Ishikawa (cell line): Measurements from ENCODE around the gene ZNF292.

Experiments
- CEBPB ChIP-seq: IDR thresholded peaks from 2 replicates; pipeline ENCODE4 v1.6.1; 2012
- CREB1 ChIP-seq: IDR thresholded peaks from 2 replicates; pipeline ENCODE4 v1.6.1; 2012; ENCODE audit warnings: low read depth
- EGR1 ChIP-seq: IDR thresholded peaks from 2 replicates; pipeline ENCODE4 v1.6.1; 2012
- EP300 ChIP-seq: IDR thresholded peaks from 2 replicates; pipeline ENCODE4 v1.6.1; 2012; ENCODE audit warnings: borderline replicate concordance
- FOXM1 ChIP-seq: IDR thresholded peaks from 2 replicates; pipeline ENCODE4 v1.6.1; 2012; ENCODE audit warnings: low read depth, borderline replicate concordance
- MAX ChIP-seq: IDR thresholded peaks from 2 replicates; pipeline ENCODE4 v1.6.1; 2012
- NFIC ChIP-seq: IDR thresholded peaks from 2 replicates; pipeline ENCODE4 v1.6.1; 2012
- RAD21 ChIP-seq: IDR thresholded peaks from 2 replicates; pipeline ENCODE4 v1.6.1; 2012; ENCODE audit warnings: low read depth
- REST ChIP-seq: IDR thresholded peaks from 2 replicates; pipeline ENCODE4 v1.6.1; 2012; ENCODE audit warnings: low read depth, mild to moderate bottlenecking
- TAF1 ChIP-seq: IDR thresholded peaks from 2 replicates; pipeline ENCODE4 v1.6.1; 2012; ENCODE audit warnings: low read depth, mild to moderate bottlenecking
- TCF12 ChIP-seq: IDR thresholded peaks from 2 replicates; pipeline ENCODE4 v1.6.1; 2012; ENCODE audit warnings: low read depth
- TEAD4 ChIP-seq: IDR thresholded peaks from 2 replicates; pipeline ENCODE4 v1.6.1; 2012
- USF1 ChIP-seq: IDR thresholded peaks from 2 replicates; pipeline ENCODE4 v1.6.1; 2012
- YY1 ChIP-seq: IDR thresholded peaks from 2 replicates; pipeline ENCODE4 v1.6.1; 2012; ENCODE audit warnings: low read depth
- ZBTB7A ChIP-seq: IDR thresholded peaks from 2 replicates; pipeline ENCODE4 v1.6.1; 2012; ENCODE audit warnings: low read depth

ZNF292 gene

GRCh38 chr6:87257565-87257964 lies 102.2 kb downstream of the ZNF292 start:
- TF ChIP-seq TAF1 (no peak), EGR1 (no peak), RAD21 (no peak), TCF12 (no peak), YY1 (no peak), TEAD4 (no peak), NFIC (no peak), ZBTB7A (no peak), EP300 (no peak), MAX (no peak), CREB1 (no peak), USF1 (no peak), REST (no peak), FOXM1 (no peak)

GRCh38 chr6:87257975-87258374 lies 102.6 kb downstream of the ZNF292 start:
- TF ChIP-seq TAF1 (no peak), NFIC (no peak), YY1 (no peak), TCF12 (no peak), EGR1 (no peak), ZBTB7A (no peak), TEAD4 (no peak), FOXM1 (no peak), EP300 (no peak), CEBPB (no peak), CREB1 (no peak), MAX (no peak), REST (no peak), RAD21 (no peak), USF1 (no peak)

GRCh38 chr6:87259791-87260190 lies 104.4 kb downstream of the ZNF292 start:
- TF ChIP-seq TAF1 (no peak), CREB1 (no peak)

GRCh38 chr6:87261534-87261933 lies 106.2 kb downstream of the ZNF292 start:
- TF ChIP-seq TAF1 (no peak), CREB1 (no peak), USF1 (no peak), TEAD4 (no peak), TCF12 (no peak), YY1 (no peak), FOXM1 (no peak), REST (no peak), EP300 (no peak), EGR1 (no peak), NFIC (no peak), RAD21 (no peak), MAX (no peak), CEBPB (no peak)
